GM19397 (cell line): ENCODE measurements around the gene PHLDA3.
A peak's percentile ranks its signal among the peaks of the same experiment; 100 is the strongest.
"Not testable (repeated sequence)": the region's sequence is repeated elsewhere in the genome, so short reads cannot be mapped to it uniquely, and the experiment has no call there.

Source experiments
- ATAC-seq: cut with Tn5 transposase; IDR thresholded peaks from one replicate; pipeline ENCODE4 v1.9.1; 2021; ENCODE audit warnings: mild to moderate bottlenecking, moderate library complexity; ENCODE audit not compliant: unreplicated experiment

Gene PHLDA3

GRCh38 chr1:201488830-201489589, 20.0 kb upstream of the PHLDA3 start:
- ATAC-seq: no peak

DNA sequence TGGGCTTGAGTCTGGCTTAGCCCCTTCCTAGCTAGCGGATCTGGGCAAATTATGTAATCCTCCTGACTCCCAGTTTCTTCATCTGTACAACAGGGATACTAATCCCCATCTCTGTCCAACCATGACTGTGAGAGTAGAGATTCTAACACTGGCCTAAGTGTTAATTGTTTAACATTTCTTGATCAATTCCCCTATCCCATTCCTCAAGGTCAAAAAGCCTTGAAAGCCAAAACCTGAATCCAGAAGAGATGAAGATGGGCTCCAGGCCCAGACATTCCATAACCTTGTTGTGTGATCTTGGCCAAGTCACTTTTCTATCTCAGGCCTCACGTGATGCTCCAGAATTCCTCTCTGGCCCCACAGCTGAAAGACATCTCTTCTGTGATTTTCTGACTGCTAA, 18.8 kb upstream of the PHLDA3 start:
- no peak for ATAC-seq

- no peak for ATAC-seq
Measured at GRCh38 chr1:201486187-201486586, 17.2 kb upstream of the PHLDA3 start.

DNA sequence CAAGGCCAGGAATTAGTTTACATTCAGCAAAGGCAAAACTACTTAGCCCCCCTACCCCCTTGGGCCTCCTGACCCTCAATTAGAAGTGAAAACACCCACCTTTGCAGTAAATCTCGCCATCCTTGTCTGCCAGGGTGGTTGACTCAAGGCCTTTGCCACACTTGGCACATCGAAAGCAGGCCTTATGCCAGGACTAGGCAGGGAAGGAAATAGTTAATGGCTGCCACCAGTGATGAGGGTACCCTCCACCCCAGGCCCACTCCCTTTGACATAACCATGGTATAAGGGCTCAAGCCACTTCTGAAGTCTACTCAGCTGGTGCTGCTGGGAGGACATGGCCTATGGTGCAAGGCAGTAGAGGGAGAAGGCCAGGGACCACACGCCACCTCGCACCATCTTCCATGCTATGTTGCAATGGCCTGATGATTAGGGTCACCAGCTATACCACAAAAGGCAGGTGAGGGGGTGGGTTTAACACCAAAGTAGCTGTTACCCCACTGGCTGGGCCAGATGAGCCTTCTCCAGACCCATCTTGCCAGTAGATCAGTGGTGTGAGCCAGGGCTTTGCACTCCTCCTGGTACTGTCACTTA, 16.3 kb upstream of the PHLDA3 start:
- no peak for ATAC-seq

DNA sequence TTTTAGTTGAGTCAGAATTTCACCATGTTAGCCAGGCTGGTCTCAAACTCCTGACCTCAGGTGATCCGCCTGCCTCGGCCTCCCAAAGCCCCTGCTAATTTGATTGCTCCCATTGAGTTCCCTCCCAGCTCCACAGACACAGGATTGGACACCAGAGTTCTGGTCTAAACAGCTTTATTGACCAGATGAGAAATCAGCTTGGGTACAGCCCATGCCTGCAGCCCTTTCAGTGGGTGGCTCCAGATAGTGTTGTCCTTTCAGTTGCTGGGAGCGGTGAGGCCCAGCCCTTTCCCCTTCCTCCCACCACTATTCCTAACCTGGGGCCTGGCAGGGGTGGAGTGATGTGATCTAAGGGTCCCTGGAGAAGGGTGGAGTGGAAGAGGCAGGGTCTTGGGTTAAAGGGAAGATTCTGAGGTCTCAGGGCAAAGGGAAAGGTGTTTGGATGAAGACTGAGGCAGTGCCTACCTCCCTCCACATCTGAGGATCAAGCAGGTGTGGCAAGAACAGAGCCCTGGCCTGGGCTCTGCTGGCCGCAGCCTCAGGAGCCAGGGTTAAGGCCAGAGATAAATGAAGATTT, 14.5 kb upstream of the PHLDA3 start:
- no peak for ATAC-seq

DNA sequence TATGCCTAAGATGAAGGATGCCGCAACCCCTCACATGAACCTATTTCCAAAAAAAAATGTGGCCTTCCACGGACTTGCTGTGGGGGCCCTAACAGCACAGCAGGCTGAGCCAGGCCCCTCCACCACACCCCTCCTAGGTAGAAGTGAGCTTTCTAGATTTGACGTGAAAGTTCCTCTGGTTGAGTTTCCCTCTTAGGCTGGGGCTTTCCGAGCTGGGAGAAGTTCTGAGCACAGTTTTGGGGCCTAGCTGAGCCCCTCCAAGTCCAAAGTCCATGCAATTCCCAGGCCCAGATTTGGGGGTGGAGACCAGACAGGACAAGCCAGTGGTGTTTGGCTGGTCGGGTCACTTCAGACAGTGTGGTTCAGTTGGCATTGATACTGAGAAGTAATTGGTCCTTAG, 13.8 kb upstream of the PHLDA3 start:
- no peak for ATAC-seq

DNA sequence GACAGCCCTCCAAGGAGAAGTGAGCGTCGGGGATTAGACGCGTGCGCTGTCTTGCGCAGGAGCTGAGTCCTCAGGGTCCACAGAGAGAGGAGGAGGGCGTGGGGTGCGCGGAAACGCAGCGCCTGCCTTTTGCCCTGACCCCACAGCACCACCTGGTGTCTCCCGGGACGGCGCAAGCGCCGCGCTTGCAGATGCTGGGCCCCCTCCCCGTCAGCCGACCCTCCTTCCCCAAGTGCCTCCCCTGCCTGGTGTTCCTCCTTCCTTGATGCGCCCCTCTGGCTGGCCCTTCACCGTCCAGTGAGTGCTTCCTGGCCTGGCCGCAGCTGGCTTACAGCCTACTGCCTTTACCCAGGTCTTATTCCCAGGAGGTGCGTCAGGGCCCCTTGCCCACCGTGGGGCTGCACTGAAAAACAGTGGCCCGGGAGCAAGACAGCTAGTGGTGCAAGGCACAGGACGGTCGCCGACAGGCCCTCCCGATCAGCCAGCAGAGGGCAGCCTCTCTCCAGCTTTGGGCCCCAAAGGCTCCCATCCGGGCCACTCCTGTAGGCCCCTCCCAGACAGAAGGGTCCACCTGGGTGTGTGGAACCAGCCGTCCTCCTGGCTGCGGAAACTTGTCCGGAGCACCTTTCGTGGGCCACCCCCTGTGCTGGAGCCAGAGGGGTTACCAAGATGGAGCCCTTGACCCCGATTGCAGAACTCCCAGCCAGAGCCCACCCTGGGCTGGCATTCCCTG, 12.9 kb upstream of the PHLDA3 start:
- ATAC-seq: peak; percentile 68

- ATAC-seq: no peak
Measured at GRCh38 chr1:201481004-201481380, 12.0 kb upstream of the PHLDA3 start.

- ATAC-seq: peak; percentile 53
Measured at GRCh38 chr1:201480231-201481003, 11.4 kb upstream of the PHLDA3 start.

GRCh38 chr1:201479201-201479730, 10.3 kb upstream of the PHLDA3 start:
- no peak for ATAC-seq

DNA sequence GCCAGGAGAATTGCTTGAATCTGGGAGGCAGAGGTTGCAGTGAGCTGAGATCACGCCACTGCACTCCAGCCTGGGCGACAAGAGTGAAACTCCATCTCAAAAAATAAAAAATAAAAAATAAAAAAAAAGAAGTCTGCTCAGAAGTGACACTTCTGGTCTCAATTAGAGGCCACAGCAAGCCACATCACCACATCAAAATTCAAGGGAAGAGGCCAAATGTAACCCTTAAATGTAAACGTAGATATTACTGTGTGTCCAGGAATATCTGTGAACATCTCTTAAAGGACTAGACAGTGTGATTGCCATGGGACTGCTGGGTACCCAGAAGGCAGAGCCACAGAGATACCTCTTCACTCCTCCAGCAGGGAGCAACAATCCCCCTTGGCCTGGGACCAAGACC, 9.7 kb upstream of the PHLDA3 start:
- not testable (repeated sequence) for ATAC-seq

GRCh38 chr1:201476670-201477344, 7.8 kb upstream of the PHLDA3 start:
- ATAC-seq: no peak

DNA sequence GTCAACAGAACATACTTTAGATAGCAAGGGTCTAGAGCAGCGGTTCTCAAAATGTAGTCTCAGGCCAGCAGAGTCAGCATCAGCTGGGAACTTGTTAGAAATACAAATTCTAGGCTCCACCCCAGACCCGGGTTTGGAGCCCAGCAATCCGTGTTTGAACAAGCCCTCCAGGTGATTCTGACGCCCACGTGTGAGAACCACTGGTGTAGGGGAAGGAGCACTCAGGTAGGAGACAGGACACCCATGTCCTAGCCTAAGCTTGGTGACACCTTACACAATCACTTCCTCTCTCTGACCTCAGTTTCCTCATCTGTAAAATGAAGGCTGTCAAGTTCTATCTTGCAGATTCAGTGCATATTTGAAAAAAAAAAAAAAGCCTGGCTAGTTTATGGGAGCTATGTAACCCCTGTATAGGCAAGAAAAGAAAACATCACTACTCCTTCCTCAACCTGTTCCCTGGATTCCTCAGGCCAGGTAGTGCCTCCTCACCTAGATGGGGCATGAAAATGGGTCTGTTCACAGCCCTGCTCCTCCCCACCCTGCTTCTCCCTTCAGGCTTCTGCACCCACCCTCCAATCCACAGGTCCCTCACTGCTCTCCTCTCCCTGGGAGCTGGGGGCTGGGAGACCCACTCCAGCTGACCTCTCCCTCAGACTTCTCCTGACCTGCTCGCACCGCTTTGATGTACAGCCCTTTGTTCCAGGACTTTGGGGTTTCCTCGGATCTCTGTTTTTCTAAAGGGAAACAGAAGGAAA, 7.1 kb upstream of the PHLDA3 start:
- no peak for ATAC-seq

- ATAC-seq: no peak
Measured at GRCh38 chr1:201475130-201475529, 6.1 kb upstream of the PHLDA3 start.

- ATAC-seq: no peak
Measured at GRCh38 chr1:201473296-201473695, 4.3 kb upstream of the PHLDA3 start.

- ATAC-seq: not testable (repeated sequence)
Measured at GRCh38 chr1:201472321-201472720, 3.3 kb upstream of the PHLDA3 start.

DNA sequence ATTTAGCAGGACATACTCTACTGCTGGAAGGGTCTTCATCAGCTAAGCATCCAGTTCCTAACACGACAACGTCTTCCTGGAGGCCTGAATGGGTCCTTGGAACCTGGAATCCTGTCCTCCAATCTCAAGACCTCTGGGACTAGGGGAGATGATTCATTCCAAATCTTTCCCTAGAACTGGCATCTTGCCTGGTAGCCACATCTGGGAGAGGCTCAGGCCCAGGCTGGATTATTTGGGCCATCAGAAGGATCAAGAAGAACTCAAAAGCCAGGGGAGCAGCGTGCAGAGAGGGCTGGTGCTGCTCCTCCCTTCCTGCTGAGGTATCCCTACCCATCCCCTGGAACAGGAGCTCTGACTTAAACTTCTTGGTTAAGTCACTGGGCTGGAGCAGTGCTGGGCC, 2.8 kb upstream of the PHLDA3 start:
- no peak for ATAC-seq

GRCh38 chr1:201470581-201470980, 1.6 kb upstream of the PHLDA3 start:
- ATAC-seq: no peak

- ATAC-seq: no peak
Measured at GRCh38 chr1:201469645-201470074, 672 bp upstream of the PHLDA3 start.
